Measurements from ENCODE around the gene MYLK. TPM values are rescaled to one million over a fixed set of nuclear protein-coding genes. Genes with fewer than 3 reads are reported as not detected.

The MYLK gene
- total and polyA plus RNA-seq, 9 of the 15 experiments (the other 6 are each of a cell fraction or from before 2014, with no cell fraction given), result 0.11 to 0.53 (median 0.18) TPM; not detected in 2

DNA sequence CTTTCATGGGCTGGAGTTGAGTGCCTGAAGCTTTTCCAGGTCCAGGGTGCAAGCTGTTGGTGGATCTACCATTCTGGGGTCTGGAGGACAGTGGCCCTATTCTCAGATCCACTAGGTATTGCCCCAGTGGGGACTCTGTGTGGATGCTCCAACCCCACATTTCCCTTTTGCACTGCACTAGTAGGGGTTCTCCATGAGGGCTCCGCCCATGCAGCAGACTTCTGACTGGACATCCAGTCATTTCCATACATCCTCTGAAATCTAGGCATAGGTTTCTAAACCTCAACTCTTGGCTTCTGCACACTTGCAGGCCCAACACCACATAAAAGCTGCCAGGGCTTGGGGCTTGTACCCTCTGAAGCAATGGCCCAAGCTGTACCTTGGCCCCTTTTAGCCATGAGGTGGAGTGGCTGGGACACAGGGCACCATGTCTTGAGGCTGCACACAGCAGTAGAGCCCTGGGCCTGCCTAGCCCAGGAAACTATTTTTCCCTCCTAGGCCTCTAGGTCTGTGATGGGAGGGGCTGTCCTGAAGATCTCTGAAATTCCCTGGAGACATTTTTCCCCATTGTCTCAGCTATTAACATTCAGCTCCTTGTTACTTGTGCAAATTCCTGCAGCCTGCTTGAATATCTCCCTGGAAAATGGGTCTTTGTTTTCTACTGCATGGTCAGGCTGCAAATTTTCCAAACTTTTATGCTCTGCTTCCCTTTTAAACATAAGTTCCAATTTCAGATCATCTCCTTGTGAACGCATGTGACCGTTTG, 293.3 kb downstream of the MYLK start:
- no peaks in the 10 kb centered on the region for H3K36me3 ChIP-seq (ENCODE audit: control insufficient read depth, insufficient read depth, low read length)
- no peak overlapping the region for H2AFZ ChIP-seq (ENCODE audit: low read depth, low read length)
- no peak overlapping the region for H3K4me3 ChIP-seq
- 96% methylated on average over 3 of the region's 3 CpGs for whole genome bisulfite sequencing (ENCODE audit: insufficient coverage, low coverage, missing lambda C conversion rate)
- H3K4me2 ChIP-seq (ENCODE audit: insufficient read depth, low read length), result no peak overlapping the region
- intact Hi-C loops (cut with micrococcal nuclease), result no loop called here
- peaks cover 10% of the 10 kb centered on the region for H3K9me3 ChIP-seq (replicated peaks; ENCODE audit: control insufficient read depth, insufficient read depth, low read depth, low read length)
- no peak for DNase-seq (ENCODE audit: extremely low read depth in 1 of 4, low spot score in 3 of 4)
- no peak for ATAC-seq
- no peaks in the 10 kb centered on the region for H3K4me1 ChIP-seq (replicated peaks in 1 of 2; ENCODE audit: control insufficient read depth in 2 of 2, insufficient read depth in 2 of 2, low read length in 2 of 2)
- no peaks in the 10 kb centered on the region for H3K27me3 ChIP-seq (ENCODE audit: control insufficient read depth in 2 of 2, insufficient read depth in 2 of 2, low read length in 2 of 2)
- H3K79me2 ChIP-seq (ENCODE audit: control insufficient read depth, insufficient read depth, low read length), result peaks cover 15% of the 10 kb centered on the region
- ChIA-PET CTCF (ENCODE audit: low intra/inter-chr PET ratio) (no interaction called here), POLR2A (no interaction called here)
- TF ChIP-seq ETV6 (IDR thresholded peaks at IDR 0.05; ENCODE audit: borderline replicate concordance in 1 of 2, low read depth in 2 of 2, low read length in 1 of 2), result no peak
- TF ChIP-seq ETV6 (CRISPR knock-in tag; IDR thresholded peaks at IDR 0.05; ENCODE audit: borderline replicate concordance), result no peak
- TF ChIP-seq CBX3 (IDR thresholded peaks at IDR 0.05; ENCODE audit: borderline replicate concordance in 1 of 2, low read length in 2 of 2), result peak in 1 of 2 experiments; percentile 89; a peak in 2 of 3 replicates
- TF ChIP-seq ZNF699 (CRISPR knock-in tag; IDR thresholded peaks at IDR 0.05; ENCODE audit: insufficient replicate concordance), result no peak
- TF ChIP-seq SAFB2 (IDR thresholded peaks at IDR 0.05; ENCODE audit: borderline replicate concordance, low read depth, low read length, severe bottlenecking), result no peak
- peak; percentile 80; the same call in 1 of the 2 replicates for TF ChIP-seq TRIM28 (IDR thresholded peaks at IDR 0.05)
- TF ChIP-seq TBL1XR1 (IDR thresholded peaks at IDR 0.05; ENCODE audit: low read length in 2 of 2), result no peak
- no peak for TF ChIP-seq ZNF224 (CRISPR knock-in tag; IDR thresholded peaks at IDR 0.05)
- TF ChIP-seq, protein P1, sequence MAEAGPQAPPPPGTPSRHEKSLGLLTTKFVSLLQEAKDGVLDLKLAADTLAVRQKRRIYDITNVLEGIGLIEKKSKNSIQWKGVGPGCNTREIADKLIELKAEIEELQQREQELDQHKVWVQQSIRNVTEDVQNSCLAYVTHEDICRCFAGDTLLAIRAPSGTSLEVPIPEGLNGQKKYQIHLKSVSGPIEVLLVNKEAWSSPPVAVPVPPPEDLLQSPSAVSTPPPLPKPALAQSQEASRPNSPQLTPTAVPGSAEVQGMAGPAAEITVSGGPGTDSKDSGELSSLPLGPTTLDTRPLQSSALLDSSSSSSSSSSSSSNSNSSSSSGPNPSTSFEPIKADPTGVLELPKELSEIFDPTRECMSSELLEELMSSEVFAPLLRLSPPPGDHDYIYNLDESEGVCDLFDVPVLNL (CRISPR knock-in tag; IDR thresholded peaks at IDR 0.05; ENCODE audit: low read depth), result no peak
- no peak for TF ChIP-seq ZNF586 (CRISPR knock-in tag; conservative IDR thresholded peaks at IDR 0.05)
- no peak for TF ChIP-seq DMBX1 (CRISPR knock-in tag; IDR thresholded peaks at IDR 0.05; ENCODE audit: borderline replicate concordance)
- peak; percentile 66; the same call in 1 of the 2 replicates for TF ChIP-seq CBX5 (IDR thresholded peaks at IDR 0.05; ENCODE audit: borderline replicate concordance, low read depth)
- TF ChIP-seq ZNF76 (CRISPR knock-in tag; IDR thresholded peaks at IDR 0.05; ENCODE audit: borderline replicate concordance), result no peak
- TF ChIP-seq XRCC5 (IDR thresholded peaks at IDR 0.05; ENCODE audit: low read depth, low read length), result no peak
- no peak for TF ChIP-seq ZNF551 (CRISPR knock-in tag; IDR thresholded peaks at IDR 0.05)
- TF ChIP-seq ZNF140 (CRISPR knock-in tag; IDR thresholded peaks at IDR 0.05), result no peak
- TF ChIP-seq ADNP (tag; IDR thresholded peaks at IDR 0.05), result no peak
- peak; percentile 67 for TF ChIP-seq ZFP36 (IDR thresholded peaks at IDR 0.05; ENCODE audit: low read depth, low read length, partially characterized antibody)
- TF ChIP-seq ZSCAN29 (IDR thresholded peaks at IDR 0.05), result no peak
- TF ChIP-seq RFX1 (IDR thresholded peaks at IDR 0.05), result no peak
- TF ChIP-seq ZNF280A (IDR thresholded peaks at IDR 0.05; ENCODE audit: low read depth, partially characterized antibody), result peak; percentile 77
- no peaks in the 10 kb centered on the region for H4K20me1 ChIP-seq (replicated peaks; ENCODE audit: control insufficient read depth, insufficient read depth, low read length)
- no peaks in the 10 kb centered on the region for H3K9me1 ChIP-seq (ENCODE audit: control insufficient read depth, insufficient read depth, low read length)
- H3K9ac ChIP-seq (ENCODE audit: insufficient read depth in 1 of 2, low read depth in 2 of 2, low read length in 2 of 2), result no peak overlapping the region
- no peak for FAIRE-seq
- no TSS peak for BruUV-seq (replicated peaks)
- in situ Hi-C loops (cut with MboI), result no loop called here
- no peak overlapping the region for H3K27ac ChIP-seq (ENCODE audit: extremely low read depth, low read depth, low read length)

Data from K562 (cell line).